HCT116 (cell line): ENCODE measurements around the gene PSG6. TPM values are rescaled to one million over a fixed set of nuclear protein-coding genes. Genes with fewer than 3 reads are reported as not detected.
A peak's percentile ranks its signal among the peaks of the same experiment; 100 is the strongest.
"Not testable (repeated sequence)": the region's sequence is repeated elsewhere in the genome, so short reads cannot be mapped to it uniquely, and the experiment has no call there.

Experiments
- ATAC-seq: fragments of 200-7000 bp; cut with Tn5 transposase; 2 replicates; pipeline ENCODE4 v1.9.1; 2020; ENCODE audit warnings: mild to moderate bottlenecking, moderate library complexity
- BruUV-seq: library from RNA; stranded (reverse); fragments of 400-500 nt; replicated peaks from 2 replicates; lab custom pipeline; 2021; lab: Mats Ljungman, UMichigan
- CTCF ChIA-PET: fragments of 300-600 bp; sonication (Branson Sonifier 250); formaldehyde crosslinking; loops from one replicate; lab custom pipeline; 2021; ENCODE audit warnings: antibody characterized with exemption; lab: Charles Lee
- POLR2A ChIA-PET: fragments of 300-600, 350-600 bp; sonication (Branson Sonifier 250); formaldehyde crosslinking; loops from one replicate; lab custom pipeline; 2021; ENCODE audit warnings: antibody characterized with exemption; lab: Charles Lee
- RAD21 ChIA-PET, 2 experiments: fragments of 300-600 bp; sonication (Branson Sonifier 250); formaldehyde crosslinking; loops; one replicate each; lab custom pipeline; 2023; ENCODE audit warnings: low total read pairs in 2 of 2; ENCODE audit not compliant: uncharacterized antibody in 2 of 2, unreplicated experiment in 2 of 2, low non-redundant PET in 1 of 2; lab: Charles Lee
- DNase-seq: peaks from one replicate; pipeline ENCODE4 v3.0.0-alpha.2; 2010; ENCODE audit warnings: low read depth, low spot score
- H2AFZ ChIP-seq: fragments of 200-600 bp; shearing (Covaris generic), sonication (generic); 2 replicates; pipeline ENCODE4 v1.6.1; 2017; ENCODE audit warnings: low read depth, mixed run types, mixed read lengths, antibody characterized with exemption, low read length; ENCODE audit not compliant: poor library complexity, severe bottlenecking
- H3K27ac ChIP-seq: 2 replicates; pipeline ENCODE4 v1.5.1; 2012; ENCODE audit warnings: low read depth, low read length
- H3K27me3 ChIP-seq: fragments of 200-600 bp; sonication (generic); 2 replicates; pipeline ENCODE4 v1.6.1; 2016; ENCODE audit warnings: mixed run types, low read length, mixed read lengths; ENCODE audit not compliant: insufficient read depth
- H3K36me3 ChIP-seq, 2 experiments: fragments of 200-500 bp in 1 of 2; fragments of 200-600 bp in 1 of 2; sonication (Bioruptor generic) in 1 of 2; sonication (generic) in 1 of 2; 2 replicates each; pipeline versions ENCODE4 v1.5.1 to v1.6.1; 2014 to 2016; ENCODE audit warnings: low read length in 2 of 2, inconsistent platforms in 1 of 2, mixed read lengths in 1 of 2, mixed run types in 1 of 2; ENCODE audit not compliant: insufficient read depth in 2 of 2, control insufficient read depth in 1 of 2
- H3K4me1 ChIP-seq, 2 experiments: fragments of 200-600 bp in 1 of 2; sonication (generic) in 1 of 2; 2 replicates each; pipeline versions ENCODE4 v1.5.1 to v1.6.1; 2012 to 2017; ENCODE audit warnings: low read length in 2 of 2, inconsistent platforms in 1 of 2, mild to moderate bottlenecking in 1 of 2, mixed read lengths in 1 of 2, mixed run types in 1 of 2, moderate library complexity in 1 of 2; ENCODE audit not compliant: insufficient read depth in 2 of 2, control insufficient read depth in 1 of 2
- H3K4me2 ChIP-seq: fragments of 200-600 bp; sonication (generic); 2 replicates; pipeline ENCODE4 v1.6.1; 2017; ENCODE audit warnings: mixed run types, low read length, mixed read lengths
- H3K4me3 ChIP-seq, 2 experiments: fragments of 200-600 bp in 1 of 2; sonication (generic) in 1 of 2; replicated peaks in 1 of 2; 2 replicates each; pipeline ENCODE4 v1.5.1; 2011 to 2016; ENCODE audit warnings: low read length in 2 of 2, control low read depth in 1 of 2, low read depth in 1 of 2, mild to moderate bottlenecking in 1 of 2, mixed read lengths in 1 of 2, mixed run types in 1 of 2
- H3K79me2 ChIP-seq: fragments of 200-600 bp; sonication (generic); 2 replicates; pipeline ENCODE4 v1.6.1; 2017; ENCODE audit warnings: mild to moderate bottlenecking, mixed run types, low read length, moderate library complexity, mixed read lengths; ENCODE audit not compliant: insufficient read depth
- H3K9ac ChIP-seq: fragments of 200-600 bp; sonication (generic); 2 replicates; pipeline ENCODE4 v1.6.1; 2016; ENCODE audit warnings: low read length, mixed read lengths
- H3K9me2 ChIP-seq: fragments of 200-600 bp; sonication (generic), shearing (Covaris generic); 2 replicates; pipeline ENCODE4 v1.6.1; 2017; ENCODE audit warnings: mixed run types, mild to moderate bottlenecking, moderate library complexity; ENCODE audit not compliant: insufficient read depth
- H3K9me3 ChIP-seq, 2 experiments: fragments of 200-500 bp in 1 of 2; fragments of 200-600 bp in 1 of 2; sonication (Bioruptor generic) in 1 of 2; sonication (generic) in 1 of 2; 2 replicates each; pipeline ENCODE4 v1.6.1; 2014 to 2017; ENCODE audit warnings: low read length in 2 of 2, mixed read lengths in 2 of 2, inconsistent platforms in 1 of 2, low read depth in 1 of 2, mild to moderate bottlenecking in 1 of 2, mixed run types in 1 of 2, moderate library complexity in 1 of 2; ENCODE audit not compliant: control insufficient read depth in 1 of 2, insufficient read depth in 1 of 2
- H4K20me1 ChIP-seq: fragments of 200-600 bp; sonication (generic), shearing (Covaris generic); 2 replicates; pipeline ENCODE4 v1.6.1; 2017; ENCODE audit warnings: mixed run types, mild to moderate bottlenecking, moderate library complexity; ENCODE audit not compliant: insufficient read depth
- CBX3 ChIP-seq: IDR thresholded peaks from 2 replicates; pipeline ENCODE4 v1.6.1; 2012; ENCODE audit warnings: low read depth
- intact Hi-C: fragments of 100-400 bp; cut with micrococcal nuclease; formaldehyde crosslinking; loops from 2 replicates; pipeline ENCODE4 v1.10.0; 2022
- total RNA-seq: library from RNA; stranded (reverse); gene quantifications from one replicate; pipeline ENCODE4 v1.2.1, GENCODE V29; 2021; ENCODE audit not compliant: unreplicated experiment
- TF ChIP-seq, protein P1 (sequence below), 3 experiments: fragments of 200-600 bp in 1 of 3; sonication (generic) in 1 of 3; IDR thresholded peaks in 2 of 3; conservative IDR thresholded peaks in 1 of 3; 2 replicates each; pipeline ENCODE4 v1.5.1; 2012 to 2017; ENCODE audit warnings: low read depth in 2 of 3, low read length in 2 of 3, antibody characterized with exemption in 1 of 3, borderline replicate concordance in 1 of 3, control low read depth in 1 of 3, mild to moderate bottlenecking in 1 of 3, mixed read lengths in 1 of 3, mixed run types in 1 of 3, moderate library complexity in 1 of 3; ENCODE audit not compliant: insufficient read depth in 1 of 3

The PSG6 gene
- total RNA-seq, 1 experiment from 2014 or later: not detected

DNA sequence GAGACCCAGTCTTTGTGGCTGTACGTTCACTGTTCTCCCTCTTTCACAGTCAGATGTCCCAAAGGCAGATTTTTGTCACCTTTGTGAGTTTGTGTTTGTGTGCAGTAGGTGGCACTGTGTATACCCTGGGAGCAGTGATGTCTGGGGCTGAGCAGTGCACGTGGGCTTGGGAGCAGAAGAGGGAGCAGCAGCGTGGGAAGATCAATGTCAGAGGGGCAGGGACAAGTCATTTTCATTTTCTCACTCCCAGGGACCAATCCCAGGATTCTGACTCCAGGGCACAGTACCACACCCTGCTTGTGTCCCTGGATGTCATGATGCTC, 2.0 kb upstream of the PSG6 start:
- CTCF ChIA-PET: no interaction called here

GRCh38 chr19:42919070-42919756, 1.5 kb upstream of the PSG6 start:
- BruUV-seq, DNase-seq, H3K79me2 ChIP-seq, H3K4me2 ChIP-seq, POLR2A ChIA-PET, CTCF ChIA-PET, H3K9ac ChIP-seq, H3K4me1 ChIP-seq, H3K9me2 ChIP-seq, H3K27me3 ChIP-seq, ATAC-seq, H2AFZ ChIP-seq, H3K27ac ChIP-seq, H4K20me1 ChIP-seq, H3K36me3 ChIP-seq, H3K9me3 ChIP-seq, RAD21 ChIA-PET, H3K4me3 ChIP-seq: not testable (repeated sequence)
- intact Hi-C loops: loop anchor here (1.0 kb wide), 1 partner anchor 126 kb away; no protein-coding TSS in a partner anchor
- TF ChIP-seq, protein P1, sequence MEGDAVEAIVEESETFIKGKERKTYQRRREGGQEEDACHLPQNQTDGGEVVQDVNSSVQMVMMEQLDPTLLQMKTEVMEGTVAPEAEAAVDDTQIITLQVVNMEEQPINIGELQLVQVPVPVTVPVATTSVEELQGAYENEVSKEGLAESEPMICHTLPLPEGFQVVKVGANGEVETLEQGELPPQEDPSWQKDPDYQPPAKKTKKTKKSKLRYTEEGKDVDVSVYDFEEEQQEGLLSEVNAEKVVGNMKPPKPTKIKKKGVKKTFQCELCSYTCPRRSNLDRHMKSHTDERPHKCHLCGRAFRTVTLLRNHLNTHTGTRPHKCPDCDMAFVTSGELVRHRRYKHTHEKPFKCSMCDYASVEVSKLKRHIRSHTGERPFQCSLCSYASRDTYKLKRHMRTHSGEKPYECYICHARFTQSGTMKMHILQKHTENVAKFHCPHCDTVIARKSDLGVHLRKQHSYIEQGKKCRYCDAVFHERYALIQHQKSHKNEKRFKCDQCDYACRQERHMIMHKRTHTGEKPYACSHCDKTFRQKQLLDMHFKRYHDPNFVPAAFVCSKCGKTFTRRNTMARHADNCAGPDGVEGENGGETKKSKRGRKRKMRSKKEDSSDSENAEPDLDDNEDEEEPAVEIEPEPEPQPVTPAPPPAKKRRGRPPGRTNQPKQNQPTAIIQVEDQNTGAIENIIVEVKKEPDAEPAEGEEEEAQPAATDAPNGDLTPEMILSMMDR (IDR thresholded peaks at IDR 0.05 in 2 of 3, conservative IDR thresholded peaks at IDR 0.05 in 1 of 3; ENCODE audit: borderline replicate concordance in 1 of 3, insufficient read depth in 1 of 3, low read depth in 2 of 3, low read length in 2 of 3): peak; percentile 49 to 85 (median 55)

More for the DNA sequence above, 2.0 kb upstream of the PSG6 start:
- Histone ChIP-seq H3K36me3 (no peaks in the 10 kb centered on the region), H3K79me2 (no peaks in the 10 kb centered on the region), H3K27me3 (no peaks in the 10 kb centered on the region), H3K4me2 (no peak overlapping the region), H3K4me3 (no peak overlapping the region), H4K20me1 (no peaks in the 10 kb centered on the region), H3K27ac (no peak overlapping the region), H3K9me2 (no peaks in the 10 kb centered on the region), H3K4me1 (peaks cover 0 to 4% of the 10 kb centered on the region in 2 experiments; a peak in 1 of 4 replicates), H3K9ac (no peak overlapping the region), H3K9me3 (no peaks in the 10 kb centered on the region), H2AFZ (no peak overlapping the region)
- intact Hi-C loops: loop anchor here (1.0 kb wide), 1 partner anchor 126 kb away; no protein-coding TSS in a partner anchor
- DNase-seq: no peak
- ChIA-PET RAD21 (no interaction called here), POLR2A (no interaction called here)
- TF ChIP-seq, protein P1 (IDR thresholded peaks at IDR 0.05 in 2 of 3, conservative IDR thresholded peaks at IDR 0.05 in 1 of 3; ENCODE audit: borderline replicate concordance in 1 of 3, insufficient read depth in 1 of 3, low read depth in 2 of 3, low read length in 2 of 3): peak in 2 of 3 experiments; percentile 31 to 51; a peak in 1 of 6 replicates
- TF ChIP-seq CBX3: no peak
- ATAC-seq: no peak
- no TSS peak for BruUV-seq

GRCh38 chr19:42918377-42919069, 829 bp upstream of the PSG6 start:
- H3K4me2 ChIP-seq, ATAC-seq, H3K4me1 ChIP-seq, BruUV-seq, H3K9ac ChIP-seq, H3K27me3 ChIP-seq, DNase-seq, H3K36me3 ChIP-seq, H4K20me1 ChIP-seq, H3K79me2 ChIP-seq, CTCF ChIA-PET, H3K9me3 ChIP-seq, RAD21 ChIA-PET, H2AFZ ChIP-seq, H3K27ac ChIP-seq, H3K9me2 ChIP-seq, H3K4me3 ChIP-seq, POLR2A ChIA-PET: not testable (repeated sequence)
- intact Hi-C loops: loop anchor here (1.0 kb wide), 1 partner anchor 125 kb away; no protein-coding TSS in a partner anchor
